SKM-1 treated with dmso at 0.1 percent for 144 hours (cell line): ENCODE results near the gene POGK.
"Not testable (repeated sequence)": the region's sequence is repeated elsewhere in the genome, so short reads cannot be mapped to it uniquely, and the experiment has no call there.

Experiments used
- DNase-seq: peaks from one replicate; lab custom pipeline; 2025; ENCODE audit not compliant: unreplicated experiment; lab: John Stamatoyannopoulos, UW

The POGK gene

DNA sequence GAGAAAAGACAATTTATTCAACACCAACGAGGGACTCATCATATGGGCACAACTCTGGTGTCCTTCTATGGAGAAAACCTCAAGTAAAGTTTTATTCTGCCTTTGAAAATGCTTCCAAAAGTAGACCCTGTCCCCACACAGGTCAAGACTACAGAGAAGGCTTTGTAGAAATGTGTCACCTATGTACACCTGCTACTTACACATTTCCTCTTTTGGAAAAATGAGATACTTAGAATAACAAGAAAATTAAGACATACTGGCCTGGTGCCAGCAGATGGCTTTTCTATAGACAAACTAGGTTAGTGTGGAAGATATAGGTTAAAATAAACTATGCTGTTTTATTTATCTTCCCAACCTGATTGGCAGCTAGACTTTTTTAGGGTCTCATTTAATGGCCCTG, 13.6 kb downstream of the POGK start:
- DNase-seq: no peak

DNA sequence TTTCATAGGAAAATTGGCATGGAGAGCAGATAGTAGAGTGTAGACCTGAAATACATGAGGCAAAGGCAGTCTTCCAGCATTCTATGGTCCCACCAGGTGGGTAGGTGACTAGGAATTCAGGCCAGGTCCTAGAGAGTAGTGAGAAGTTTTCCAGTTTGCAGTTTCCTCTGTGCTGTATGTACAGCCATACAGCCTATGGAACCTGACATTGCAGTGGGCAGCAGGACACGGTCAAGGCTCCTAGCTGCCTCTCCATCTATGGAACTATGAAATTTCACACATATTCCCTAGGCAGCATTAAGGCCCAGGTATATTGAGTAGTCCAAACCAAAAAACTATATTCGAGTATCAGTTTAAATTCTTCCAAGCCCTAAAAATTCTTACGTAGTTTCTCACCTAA, 16.3 kb downstream of the POGK start:
- no peak for DNase-seq

DNA sequence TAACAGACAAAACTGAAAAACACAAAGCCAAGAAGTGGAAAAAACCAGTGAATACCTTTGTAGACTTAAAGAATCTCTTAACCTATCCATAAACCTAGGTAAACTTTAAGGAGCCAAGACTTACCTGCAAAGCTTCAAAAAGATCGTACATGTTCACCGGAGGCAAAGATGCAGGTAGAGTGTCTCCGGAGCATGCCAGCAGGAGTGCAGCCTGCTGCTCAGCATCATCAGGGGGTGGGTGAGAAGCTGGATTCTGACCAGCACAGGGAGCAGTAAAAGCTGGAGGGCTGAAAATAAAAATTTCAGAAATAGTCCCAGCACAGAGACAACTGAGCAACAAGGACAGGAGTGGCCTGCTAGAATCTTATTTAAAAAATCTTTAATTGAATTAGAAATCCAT, 18.7 kb downstream of the POGK start:
- DNase-seq: no peak

DNA sequence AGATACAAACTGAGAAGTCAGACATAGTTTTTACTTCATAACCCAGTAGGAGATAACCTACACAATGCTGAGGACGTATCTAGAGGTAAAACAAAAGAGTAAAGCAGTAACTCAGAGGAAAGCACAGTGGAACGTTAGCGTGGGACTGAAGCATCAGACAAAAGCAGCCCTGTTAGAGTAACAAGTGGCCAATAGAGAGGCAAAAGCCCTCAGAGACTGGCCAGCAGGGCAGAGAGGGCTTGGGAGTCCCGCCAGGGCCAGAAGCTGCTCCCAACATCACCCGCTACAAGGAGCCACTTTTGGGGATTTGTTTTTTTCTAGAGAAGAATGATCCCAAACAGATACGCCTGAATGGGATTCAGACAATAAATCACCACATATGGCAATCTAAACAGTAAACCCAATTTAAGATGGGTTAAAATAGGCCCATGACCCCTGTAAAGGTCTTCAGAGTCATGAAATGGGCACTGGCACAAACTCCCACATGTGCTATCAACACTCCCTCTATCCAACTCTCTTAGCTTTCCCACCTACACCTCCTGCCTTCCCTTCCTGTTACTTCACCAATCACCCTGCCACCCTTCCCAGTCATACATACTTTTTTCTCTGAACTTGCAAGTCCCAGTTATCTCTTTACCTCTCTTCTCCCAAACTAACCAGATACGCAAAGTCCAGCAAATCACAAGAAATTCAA, 19.6 kb downstream of the POGK start:
- DNase-seq: no peak

DNA sequence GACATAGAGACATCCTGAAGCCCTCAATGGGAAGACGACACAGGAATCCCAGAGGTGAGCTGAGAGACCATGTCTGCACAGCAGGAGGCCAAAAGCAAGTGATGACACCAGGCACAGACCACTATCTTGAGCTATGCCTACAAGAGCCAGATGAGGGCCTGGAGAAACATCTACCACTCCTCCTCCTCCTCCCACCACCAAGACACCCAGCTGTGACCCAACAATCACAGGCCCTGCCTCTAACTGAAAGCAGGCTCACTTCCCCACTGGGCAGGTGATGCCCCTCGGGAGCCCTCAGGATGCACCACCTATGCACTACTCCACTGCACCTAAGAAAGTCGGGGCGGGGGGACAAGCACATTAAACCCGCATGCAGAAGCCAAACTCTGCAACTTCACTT, 20.3 kb downstream of the POGK start:
- no peak for DNase-seq

DNA sequence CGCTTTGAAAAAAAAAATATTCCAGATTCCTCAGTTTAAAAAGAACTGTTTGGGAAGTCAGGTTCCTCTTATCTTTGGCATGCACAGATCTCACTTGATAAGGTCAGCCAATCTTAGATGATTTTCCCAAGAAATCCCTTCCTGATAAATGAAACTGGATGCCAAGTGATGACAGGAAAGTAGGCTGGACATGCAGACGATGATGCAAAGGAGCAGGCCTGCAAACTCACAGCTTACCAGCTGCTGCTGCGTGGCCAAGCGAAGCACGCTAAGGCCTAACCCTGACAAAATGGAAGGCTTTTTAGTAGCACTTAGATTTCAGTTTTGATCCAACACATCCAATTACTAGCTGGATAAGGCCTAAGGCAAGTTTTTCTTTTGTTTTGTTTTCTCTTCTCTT, 26.7 kb downstream of the POGK start:
- DNase-seq: no peak

DNA sequence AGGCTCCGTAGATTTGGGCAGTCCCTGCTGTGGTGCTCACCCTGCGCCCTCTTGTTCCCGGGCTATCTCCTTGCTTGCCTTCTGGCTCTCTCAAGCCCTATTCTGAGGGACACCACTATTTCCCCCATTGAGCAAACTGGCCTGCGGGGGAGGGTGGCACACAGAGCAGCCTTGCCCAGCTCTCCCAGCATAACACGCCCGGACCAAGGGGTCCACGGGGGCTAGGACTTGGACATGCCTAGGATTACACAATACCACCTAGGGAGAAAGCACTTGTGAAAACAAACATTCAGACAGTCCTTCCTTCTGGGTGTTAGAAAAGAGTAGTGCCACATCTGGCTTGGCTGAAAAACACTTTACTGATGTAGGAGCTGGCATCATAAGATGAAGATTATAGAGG, 29.4 kb downstream of the POGK start:
- DNase-seq: no peak

DNA sequence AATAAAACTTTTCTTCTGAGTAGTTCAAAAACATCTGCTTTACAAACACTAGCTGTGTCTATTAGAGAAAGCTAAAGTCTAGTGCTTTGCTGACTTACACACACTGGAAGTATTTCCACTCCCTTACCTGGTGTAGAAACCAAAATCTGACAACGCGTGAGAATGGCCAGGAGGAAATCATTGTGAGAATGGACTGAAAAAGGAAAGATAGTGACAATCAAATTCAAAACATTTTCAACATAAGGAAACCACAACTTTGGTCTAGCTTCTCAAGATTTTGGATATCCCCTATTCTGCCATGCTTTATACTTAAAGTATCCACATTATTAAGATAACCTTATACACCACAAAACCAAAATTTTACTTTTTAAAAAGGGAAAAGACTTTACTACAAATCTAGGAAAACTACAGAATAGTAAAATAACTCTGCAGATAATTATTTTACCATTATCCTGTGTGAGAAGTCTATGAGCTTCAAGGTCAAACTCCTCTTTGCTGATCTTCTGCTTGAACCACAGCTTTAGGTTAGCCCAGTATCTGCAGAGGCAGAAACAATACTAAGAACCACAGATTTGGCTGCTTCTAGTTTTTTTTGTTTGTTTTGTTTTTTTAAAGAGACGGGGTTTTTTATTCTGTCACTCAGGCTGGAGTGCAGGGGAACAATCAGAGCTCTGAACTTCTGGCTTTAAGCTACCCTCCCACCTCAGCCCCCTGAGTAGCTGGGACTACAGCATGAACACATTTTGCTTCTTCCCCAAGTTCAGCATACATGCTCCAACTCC, 30.2 kb downstream of the POGK start:
- DNase-seq: no peak

DNA sequence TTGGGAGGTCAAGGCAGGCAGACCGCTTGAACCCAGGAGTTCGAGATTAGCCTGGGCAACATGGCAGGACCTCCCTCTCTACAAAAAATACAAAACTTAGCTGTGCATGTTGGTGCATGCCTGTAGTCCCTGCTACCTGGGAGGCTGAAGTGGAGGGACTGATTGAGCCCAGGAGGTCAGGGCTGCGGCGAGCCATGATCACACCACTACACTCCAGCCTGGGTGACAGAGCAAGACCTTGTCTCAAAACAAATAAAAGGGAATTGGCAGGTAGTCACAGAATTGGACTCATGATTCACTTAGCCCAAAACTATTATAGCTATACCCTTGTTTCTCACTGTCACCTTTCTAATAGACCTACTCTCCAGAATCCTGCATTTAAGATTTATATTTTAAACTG, 31.3 kb downstream of the POGK start:
- no peak for DNase-seq

DNA sequence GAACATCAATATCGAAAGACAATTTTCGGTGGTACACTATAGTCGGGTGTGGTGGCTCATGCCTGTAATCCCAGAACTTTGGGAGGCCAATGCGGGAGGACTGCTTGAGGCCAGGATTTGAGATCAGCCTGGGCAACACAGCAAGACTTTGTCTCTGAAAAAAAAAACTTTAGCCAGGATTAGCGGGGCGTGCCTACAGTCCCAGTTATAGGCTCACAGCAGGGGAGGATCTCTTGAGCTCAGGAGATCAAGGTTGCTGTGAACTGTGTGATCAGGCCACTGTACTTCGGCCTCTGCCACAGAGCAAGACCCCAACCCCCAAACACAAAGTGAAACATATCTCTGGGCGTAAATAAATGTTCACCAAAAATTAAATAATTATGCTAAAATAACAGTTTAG, 35.2 kb downstream of the POGK start:
- no peak for DNase-seq

DNA sequence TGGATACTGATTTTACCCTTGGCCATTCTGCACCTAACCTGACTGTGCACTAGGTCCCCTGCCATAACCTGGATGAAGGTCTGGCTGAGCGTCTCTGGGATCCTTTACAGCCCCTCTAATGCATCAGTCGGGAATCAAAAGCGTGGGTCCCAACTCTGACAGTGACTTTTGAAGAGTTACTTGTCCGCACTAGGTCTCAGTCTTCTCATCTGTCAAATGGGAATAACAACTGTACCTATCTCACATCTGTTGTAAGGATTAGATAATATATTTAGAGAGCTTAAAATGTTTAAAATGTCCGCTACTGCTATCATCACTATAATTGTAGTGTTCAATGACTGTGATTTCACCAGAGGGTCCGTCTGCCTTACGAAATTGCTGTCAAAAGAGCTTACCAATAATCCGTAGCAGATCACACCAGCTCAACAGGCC, 36.0 kb downstream of the POGK start:
- DNase-seq: no peak

DNA sequence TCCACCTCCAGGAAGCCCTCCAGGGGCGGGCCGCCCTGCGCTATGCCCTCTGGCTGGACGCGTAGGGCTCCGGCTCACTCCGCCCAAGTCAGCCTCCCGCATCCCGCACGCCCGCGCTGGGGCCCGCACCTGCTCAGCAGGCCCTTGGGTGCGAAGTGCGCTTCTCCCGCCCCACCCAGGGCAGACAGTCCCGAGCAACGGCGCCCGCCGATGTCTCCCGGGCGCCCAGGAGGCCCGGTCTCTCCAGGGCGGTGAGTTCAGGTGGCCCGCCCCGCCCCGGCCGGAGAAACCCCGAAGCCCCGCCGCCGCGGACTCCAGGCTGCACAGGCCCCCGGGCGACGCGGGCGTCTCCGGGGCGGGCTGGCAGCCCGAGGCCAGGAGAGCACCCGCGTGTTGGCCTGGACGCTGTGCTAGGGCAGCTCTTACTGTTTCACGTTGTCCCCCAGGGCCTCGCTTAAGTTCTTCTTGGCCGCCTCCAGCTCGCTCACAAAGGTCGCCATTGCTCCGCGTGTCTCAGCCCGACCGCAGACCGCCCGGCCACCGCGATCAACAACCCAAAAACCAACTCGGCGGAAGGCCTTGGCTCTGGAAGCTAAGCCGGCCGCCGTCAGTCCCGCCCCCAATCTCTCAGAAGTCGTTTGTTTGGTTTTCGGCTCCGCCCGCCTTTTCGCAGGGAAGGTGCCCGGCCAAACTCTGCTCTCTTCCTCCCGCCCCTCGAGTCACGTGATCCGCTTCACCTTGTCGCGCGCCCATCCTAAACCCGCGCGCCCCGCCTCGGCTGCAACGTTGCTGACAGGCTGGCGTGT, 36.7 kb downstream of the POGK start, which contains the start of gene TADA1:
TSS of gene TADA1 (minus strand) at position 531 of the 806 bp plus-strand sequence. CDS start at position 500, 31 bp downstream.
- peak; percentile 100 for DNase-seq

DNA sequence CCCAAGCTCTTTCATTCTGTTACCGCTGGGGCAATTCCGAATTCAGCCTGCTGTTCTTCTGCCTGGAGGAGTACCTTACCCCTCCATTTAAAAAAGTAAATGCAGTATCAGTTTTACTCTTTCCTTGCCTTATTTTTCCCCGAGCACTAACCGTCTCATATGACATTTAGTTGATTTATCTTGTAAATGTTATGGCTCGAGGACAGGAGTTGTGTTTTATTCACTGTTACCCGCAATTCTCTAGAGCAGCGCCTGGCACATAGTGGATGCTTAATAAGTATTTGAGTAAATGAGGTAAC, 37.2 kb downstream of the POGK start:
- DNase-seq: no peak

DNA sequence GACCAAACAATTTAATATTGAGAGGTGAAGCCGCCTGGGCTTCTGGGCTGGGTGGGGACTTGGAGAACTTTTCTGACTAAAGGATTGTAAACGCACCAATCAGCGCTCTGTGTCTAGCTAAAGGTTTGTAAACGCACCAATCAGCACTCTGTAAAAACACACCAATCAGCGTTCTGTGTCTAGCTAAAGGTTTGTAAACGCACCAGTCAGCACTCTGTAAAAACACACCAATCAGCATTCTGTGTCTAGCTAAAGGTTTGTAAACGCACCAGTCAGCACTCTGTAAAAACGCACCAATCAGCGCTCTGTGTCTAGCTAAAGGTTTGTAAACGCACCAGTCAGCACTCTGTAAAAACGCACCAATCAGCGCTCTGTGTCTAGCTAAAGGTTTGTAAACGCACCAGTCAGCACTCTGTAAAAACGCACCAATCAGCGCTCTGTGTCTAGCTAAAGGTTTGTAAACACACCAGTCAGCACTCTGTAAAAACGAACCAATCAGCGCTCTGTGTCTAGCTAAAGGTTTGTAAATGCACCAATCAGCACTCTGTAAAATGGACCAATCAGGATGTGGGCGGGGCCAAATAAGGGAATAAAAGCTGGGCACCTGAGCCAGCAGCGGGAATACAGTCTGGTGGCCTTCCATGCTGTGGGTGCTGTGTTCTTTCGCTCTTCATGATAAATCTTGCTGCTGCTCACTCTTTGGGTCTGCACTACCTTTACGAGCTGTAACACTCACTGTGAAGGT, 39.1 kb downstream of the POGK start:
- DNase-seq: not testable (repeated sequence)

DNA sequence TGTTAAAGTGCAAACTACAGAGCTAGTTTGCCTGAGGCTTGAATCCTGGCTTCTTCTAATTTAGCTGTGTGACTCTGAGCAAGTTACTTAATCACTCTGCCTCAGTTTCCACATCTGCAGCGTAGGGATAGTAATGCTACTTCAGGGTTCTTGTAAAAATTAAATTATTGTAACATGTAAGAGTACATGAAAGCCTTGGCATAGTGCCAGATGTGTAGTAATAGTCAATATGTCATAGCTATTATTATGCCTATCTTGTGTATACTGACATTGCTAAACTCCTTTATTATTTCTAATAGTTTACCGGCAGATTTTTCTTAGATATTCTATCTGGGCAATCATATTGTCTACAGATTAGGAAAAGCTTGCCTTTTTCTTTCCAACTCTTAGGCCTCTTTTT, 43.6 kb downstream of the POGK start:
- no peak for DNase-seq

DNA sequence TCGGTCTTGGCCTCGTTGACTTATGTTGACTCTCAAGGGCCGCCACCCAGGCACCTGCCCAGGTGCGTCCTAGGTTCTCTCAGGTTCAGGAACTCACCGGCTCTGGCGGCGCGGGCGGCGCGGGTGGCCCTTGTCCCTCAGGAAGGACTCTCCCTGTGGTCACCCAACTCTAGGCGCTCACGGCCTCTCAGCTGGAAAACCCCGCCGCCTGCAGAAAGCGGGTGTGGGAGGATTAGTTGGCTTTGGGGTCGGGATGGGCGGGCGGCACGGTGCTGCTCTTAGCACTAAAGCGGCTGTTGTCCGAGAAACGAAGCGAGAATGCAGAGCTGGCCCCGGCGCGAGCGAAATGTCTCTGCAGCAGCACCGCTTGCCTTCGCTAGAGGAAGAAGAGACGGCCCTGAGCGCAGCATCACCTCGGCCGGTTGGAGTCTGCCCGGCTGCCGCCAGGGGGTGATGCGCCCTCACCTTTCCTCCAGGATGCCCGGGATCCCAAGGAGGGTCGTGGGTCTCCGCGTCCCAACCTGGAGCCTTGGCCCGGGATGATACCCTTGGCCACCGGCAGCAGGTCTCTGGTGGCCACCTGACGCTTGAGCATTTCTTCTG, 44.9 kb downstream of the POGK start:
- DNase-seq: no peak

DNA sequence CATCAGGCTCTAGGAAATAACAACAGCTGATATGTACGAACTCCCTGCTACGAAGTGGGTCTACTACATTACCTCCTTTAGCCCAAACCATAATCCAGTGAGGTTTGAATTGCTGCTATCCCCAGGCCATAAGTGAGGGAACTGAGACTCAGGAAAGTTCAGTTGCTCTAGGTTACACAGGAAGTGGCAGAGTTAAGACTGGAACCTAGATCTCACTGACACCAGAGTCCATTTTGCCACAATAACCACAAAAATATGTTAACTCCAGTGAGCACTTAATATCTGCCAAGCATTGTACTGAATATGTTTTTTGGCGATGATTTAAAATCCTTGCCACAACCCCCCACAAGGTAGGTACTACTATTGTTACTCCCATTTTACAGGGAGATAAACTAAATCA, 45.7 kb downstream of the POGK start:
- DNase-seq: no peak

DNA sequence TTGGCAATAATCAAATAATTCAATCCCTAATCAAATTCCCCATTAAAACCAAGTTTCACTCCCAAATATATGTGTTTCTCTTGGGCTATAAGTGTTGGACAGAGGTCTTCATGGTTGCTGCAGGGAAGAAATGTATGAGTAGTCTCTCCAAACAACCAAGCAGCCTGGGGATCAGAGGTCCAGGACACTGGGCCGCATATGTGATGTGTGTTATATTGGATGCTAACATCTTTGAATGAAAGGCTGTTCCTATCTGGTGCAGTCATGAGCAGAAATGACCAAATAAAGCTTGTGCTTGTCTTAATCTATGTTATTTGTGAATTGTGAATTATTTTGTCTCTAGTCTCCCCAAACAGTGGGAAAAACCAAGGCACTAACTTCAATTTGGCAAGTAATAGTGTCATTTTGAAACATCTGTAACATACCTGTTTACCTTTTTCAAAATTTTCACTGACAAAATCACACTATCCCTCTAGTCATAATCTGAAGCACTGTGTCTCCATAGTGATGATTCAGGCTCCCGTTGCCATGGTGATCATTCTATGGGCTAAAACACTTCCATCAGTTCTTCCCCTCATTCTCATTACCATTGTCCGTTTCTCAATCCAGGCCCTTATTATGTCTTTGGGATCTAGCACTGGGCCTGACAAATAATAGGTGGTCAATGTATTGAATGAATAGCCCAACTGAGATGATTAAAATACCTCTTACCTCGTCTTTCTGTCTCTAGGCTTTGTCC, 49.3 kb downstream of the POGK start:
- no peak for DNase-seq

DNA sequence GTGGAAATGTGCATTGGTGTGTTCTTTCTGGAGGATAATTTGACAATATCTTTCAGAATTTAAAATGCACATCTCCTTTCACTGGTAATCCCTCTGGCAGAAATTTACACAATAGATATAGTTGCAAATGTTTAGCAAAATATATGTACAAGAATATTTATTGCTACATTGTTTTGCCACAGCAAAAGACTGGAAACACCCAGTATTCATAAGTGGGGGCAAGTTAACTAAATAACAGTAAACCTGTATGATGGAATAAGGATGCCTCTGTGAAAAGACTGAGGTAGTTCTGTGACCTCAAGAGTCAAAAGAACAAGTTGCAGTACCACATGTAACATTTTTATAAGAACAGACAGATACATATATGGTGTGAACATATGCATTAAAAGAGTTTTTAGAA, 50.5 kb downstream of the POGK start:
- no peak for DNase-seq

DNA sequence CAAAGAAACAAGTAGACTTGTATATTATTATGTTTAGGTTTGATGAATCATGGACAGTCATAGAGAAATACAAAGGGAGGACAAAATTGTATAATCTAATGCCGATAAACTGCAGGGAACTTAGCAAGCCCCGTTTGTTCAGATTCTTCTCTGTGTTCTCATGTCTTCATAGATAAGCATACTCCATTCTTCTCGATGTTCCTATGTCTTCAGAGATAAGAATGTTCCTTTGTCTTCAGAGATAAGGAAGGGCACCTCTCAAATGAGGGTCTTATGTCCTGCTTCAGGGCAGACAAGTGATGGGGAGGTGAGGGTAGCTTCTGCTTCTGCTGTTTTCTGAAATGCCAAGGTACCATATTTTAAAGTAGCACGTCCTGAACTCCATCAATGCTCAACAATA, 56.5 kb downstream of the POGK start:
- no peak for DNase-seq
